ENCODE results near the gene DMXL2. TPM values are rescaled to one million over a fixed set of nuclear protein-coding genes. Genes with fewer than 3 reads are reported as not detected.

The DMXL2 gene
- total RNA-seq, 1 donor from 2014 or later, result 20.7 TPM

DNA sequence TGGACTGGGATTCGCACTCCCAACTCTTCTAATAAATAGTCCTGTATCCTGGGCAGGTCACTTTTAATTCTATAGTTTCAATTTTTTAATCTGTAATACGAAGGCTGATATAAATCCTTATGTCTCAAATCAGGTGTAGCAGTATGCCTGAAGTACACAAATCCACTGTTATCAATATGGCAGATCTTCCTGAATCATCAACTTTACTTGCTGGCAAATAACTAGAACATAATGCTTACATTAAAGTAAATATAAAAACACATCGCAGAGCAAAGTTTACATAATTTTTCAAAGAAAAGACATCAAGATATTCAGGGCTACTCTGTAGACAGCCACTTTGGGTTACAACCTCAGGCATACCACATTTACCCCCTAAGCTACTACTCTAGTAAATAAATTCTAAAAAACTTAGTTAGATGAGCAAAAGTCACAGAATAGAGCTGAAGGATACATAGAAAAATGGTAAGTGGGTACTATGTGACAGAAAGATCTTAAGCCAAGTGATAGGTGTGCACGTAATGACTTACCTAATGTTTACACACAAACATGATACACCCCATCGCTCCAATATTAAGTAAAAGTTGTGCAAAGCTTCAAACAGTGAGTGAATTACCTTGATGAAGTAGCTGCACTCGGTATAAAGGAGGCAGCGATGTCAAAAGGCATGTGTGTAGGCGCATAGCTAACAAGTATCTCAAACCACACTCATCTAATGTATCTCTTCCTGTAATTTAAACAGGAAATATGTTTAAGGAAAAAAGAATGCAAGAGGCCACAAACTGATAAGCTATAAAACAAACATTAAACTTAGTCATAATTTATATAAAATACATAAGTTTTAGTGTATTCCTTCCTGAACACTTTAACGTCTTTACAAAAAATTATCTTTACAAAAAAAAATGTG lies 127.9 kb downstream of the DMXL2 start:
- Mint-ChIP-seq H3K27ac (ENCODE audit: unreplicated experiment) (no peak overlapping the region), H3K36me3 (ENCODE audit: low read depth) (peaks cover 15% of the 10 kb centered on the region)

DNA sequence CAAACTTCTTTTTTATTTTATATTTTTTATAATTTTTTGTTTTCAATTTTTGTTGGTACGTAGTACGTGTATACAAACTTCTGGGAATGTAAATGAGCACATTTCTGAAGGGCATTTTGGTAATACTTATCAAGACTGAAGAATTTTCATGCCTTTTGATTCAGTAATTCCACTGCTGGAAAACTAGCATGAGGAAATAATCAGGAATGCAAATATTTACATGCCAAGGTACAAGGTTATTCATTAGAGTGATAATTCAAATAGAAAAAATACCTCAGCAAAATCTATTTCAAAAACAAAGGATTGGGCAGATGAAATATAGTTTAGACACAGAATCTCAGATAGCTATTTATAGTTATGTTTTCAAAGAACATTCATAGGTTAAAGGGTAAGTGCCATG lies 128.7 kb downstream of the DMXL2 start:
- Mint-ChIP-seq H3K36me3 (ENCODE audit: low read depth) (peaks cover 10% of the 10 kb centered on the region), H3K27me3 (ENCODE audit: low read depth) (no peaks in the 10 kb centered on the region), H3K4me3 (ENCODE audit: unreplicated experiment) (no peak overlapping the region), H3K4me1 (ENCODE audit: low read depth) (peaks cover 9% of the 10 kb centered on the region), H3K27ac (ENCODE audit: unreplicated experiment) (no peak overlapping the region), H3K9me3 (ENCODE audit: low read depth) (no peaks in the 10 kb centered on the region)
- TF ChIP-seq, protein P1, sequence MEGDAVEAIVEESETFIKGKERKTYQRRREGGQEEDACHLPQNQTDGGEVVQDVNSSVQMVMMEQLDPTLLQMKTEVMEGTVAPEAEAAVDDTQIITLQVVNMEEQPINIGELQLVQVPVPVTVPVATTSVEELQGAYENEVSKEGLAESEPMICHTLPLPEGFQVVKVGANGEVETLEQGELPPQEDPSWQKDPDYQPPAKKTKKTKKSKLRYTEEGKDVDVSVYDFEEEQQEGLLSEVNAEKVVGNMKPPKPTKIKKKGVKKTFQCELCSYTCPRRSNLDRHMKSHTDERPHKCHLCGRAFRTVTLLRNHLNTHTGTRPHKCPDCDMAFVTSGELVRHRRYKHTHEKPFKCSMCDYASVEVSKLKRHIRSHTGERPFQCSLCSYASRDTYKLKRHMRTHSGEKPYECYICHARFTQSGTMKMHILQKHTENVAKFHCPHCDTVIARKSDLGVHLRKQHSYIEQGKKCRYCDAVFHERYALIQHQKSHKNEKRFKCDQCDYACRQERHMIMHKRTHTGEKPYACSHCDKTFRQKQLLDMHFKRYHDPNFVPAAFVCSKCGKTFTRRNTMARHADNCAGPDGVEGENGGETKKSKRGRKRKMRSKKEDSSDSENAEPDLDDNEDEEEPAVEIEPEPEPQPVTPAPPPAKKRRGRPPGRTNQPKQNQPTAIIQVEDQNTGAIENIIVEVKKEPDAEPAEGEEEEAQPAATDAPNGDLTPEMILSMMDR (IDR thresholded peaks at IDR 0.05), result no peak
- no peak for DNase-seq (ENCODE audit: low spot score)

More for the DNA sequence above, 127.9 kb downstream of the DMXL2 start:
- H3K4me3 Mint-ChIP-seq (ENCODE audit: unreplicated experiment), result no peak overlapping the region
- no peaks in the 10 kb centered on the region for H3K9me3 Mint-ChIP-seq (ENCODE audit: low read depth)
- TF ChIP-seq, protein P1 (IDR thresholded peaks at IDR 0.05), result no peak
- DNase-seq (ENCODE audit: low spot score), result no peak
- H3K27me3 Mint-ChIP-seq (ENCODE audit: low read depth), result no peaks in the 10 kb centered on the region
- H3K4me1 Mint-ChIP-seq (ENCODE audit: low read depth), result peaks cover 9% of the 10 kb centered on the region

DNA sequence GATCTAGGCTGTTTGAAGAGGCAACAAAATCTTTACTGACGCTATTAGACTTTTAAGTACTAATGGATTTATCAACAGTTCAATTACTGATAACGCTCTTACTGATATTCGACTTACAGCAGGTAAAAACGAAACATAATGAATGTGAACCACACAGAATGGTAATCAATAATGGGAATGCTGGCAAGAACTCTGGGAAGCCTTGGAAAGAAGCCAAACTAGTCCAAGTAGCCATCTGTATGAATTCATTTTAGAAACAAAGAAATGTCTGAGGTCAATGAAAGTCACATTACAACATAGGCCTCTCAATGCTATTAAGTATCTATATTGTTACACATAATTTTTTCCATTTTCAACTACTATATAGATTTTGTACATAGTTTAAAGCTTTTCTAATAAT lies 130.0 kb downstream of the DMXL2 start:
- H3K4me3 Mint-ChIP-seq (ENCODE audit: unreplicated experiment), result no peak overlapping the region
- peaks cover 9% of the 10 kb centered on the region for H3K4me1 Mint-ChIP-seq (ENCODE audit: low read depth)
- peaks cover 2% of the 10 kb centered on the region for H3K9me3 Mint-ChIP-seq (ENCODE audit: low read depth)
- DNase-seq (ENCODE audit: low spot score), result no peak
- TF ChIP-seq, protein P1 (IDR thresholded peaks at IDR 0.05), result no peak
- H3K36me3 Mint-ChIP-seq (ENCODE audit: low read depth), result peaks cover 8% of the 10 kb centered on the region
- H3K27ac Mint-ChIP-seq (ENCODE audit: unreplicated experiment), result no peak overlapping the region
- H3K27me3 Mint-ChIP-seq (ENCODE audit: low read depth), result no peaks in the 10 kb centered on the region

DNA sequence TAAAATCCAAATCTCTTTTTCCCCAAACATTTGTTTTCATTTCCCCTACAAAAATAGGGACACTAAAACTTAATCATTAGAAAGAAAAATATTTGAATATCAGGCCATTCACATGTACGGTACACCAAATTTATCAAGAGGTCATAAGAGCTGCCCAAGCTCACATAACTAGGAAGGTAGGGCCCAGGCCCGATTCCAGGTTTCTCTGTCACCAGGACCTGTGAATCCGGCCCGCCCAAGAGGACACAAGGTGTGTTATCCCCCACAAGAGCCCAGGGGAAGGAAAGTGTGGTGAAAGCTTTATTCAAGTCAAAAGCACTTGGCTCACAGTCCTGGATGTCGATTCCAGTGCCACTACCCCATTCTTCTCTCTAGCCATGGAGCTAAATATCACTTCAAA lies 130.6 kb downstream of the DMXL2 start:
- Mint-ChIP-seq H3K27ac (ENCODE audit: unreplicated experiment) (no peak overlapping the region), H3K9me3 (ENCODE audit: low read depth) (peaks cover 2% of the 10 kb centered on the region), H3K36me3 (ENCODE audit: low read depth) (peaks cover 8% of the 10 kb centered on the region), H3K4me1 (ENCODE audit: low read depth) (peaks cover 9% of the 10 kb centered on the region), H3K4me3 (ENCODE audit: unreplicated experiment) (no peak overlapping the region), H3K27me3 (ENCODE audit: low read depth) (no peaks in the 10 kb centered on the region)
- TF ChIP-seq, protein P1 (IDR thresholded peaks at IDR 0.05), result no peak
- no peak for DNase-seq (ENCODE audit: low spot score)

DNA sequence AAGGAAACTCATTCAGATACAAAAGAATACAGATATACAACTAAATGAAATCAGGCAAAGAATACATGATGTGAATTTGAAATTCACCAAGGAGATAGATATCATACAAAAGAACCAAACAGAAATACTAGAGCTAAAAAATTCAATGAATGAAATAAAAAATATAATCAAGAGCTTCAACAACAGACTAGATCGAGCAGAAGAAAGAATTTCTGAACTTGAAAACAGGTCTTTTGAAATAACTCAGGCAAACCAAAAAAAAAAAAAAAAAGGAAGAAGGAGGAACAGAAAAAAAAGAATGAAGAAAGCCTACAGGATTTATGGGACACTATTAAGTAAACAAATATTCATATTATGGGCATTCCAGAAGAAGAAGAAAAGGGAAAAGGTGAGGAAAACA lies 137.8 kb downstream of the DMXL2 start:
- Mint-ChIP-seq H3K4me3 (ENCODE audit: unreplicated experiment) (no peak overlapping the region), H3K36me3 (ENCODE audit: low read depth) (peaks cover 32% of the 10 kb centered on the region), H3K9me3 (ENCODE audit: low read depth) (peaks cover 25% of the 10 kb centered on the region), H3K27ac (ENCODE audit: unreplicated experiment) (no peak overlapping the region), H3K4me1 (ENCODE audit: low read depth) (no peaks in the 10 kb centered on the region), H3K27me3 (ENCODE audit: low read depth) (no peaks in the 10 kb centered on the region)
- TF ChIP-seq, protein P1 (IDR thresholded peaks at IDR 0.05), result no peak
- no peak for DNase-seq (ENCODE audit: low spot score)
